SHP77 treated with DMSO at 0.1 percent for 48 hours (cell line): ENCODE results near the gene PHF24.
"Not testable (repeated sequence)": the region's sequence is repeated elsewhere in the genome, so short reads cannot be mapped to it uniquely, and the experiment has no call there.

Experiments used
- DNase-seq: peaks from one replicate; lab custom pipeline; 2025; lab: John Stamatoyannopoulos, UW

Gene PHF24

GRCh38 chr9:34997379-34997781, 39.3 kb downstream of the PHF24 start:
- no peak for DNase-seq

GRCh38 chr9:34998266-34998665, 40.2 kb downstream of the PHF24 start:
- DNase-seq: no peak

- DNase-seq: no peak
Measured at GRCh38 chr9:34999576-34999975, 41.5 kb downstream of the PHF24 start.

DNA sequence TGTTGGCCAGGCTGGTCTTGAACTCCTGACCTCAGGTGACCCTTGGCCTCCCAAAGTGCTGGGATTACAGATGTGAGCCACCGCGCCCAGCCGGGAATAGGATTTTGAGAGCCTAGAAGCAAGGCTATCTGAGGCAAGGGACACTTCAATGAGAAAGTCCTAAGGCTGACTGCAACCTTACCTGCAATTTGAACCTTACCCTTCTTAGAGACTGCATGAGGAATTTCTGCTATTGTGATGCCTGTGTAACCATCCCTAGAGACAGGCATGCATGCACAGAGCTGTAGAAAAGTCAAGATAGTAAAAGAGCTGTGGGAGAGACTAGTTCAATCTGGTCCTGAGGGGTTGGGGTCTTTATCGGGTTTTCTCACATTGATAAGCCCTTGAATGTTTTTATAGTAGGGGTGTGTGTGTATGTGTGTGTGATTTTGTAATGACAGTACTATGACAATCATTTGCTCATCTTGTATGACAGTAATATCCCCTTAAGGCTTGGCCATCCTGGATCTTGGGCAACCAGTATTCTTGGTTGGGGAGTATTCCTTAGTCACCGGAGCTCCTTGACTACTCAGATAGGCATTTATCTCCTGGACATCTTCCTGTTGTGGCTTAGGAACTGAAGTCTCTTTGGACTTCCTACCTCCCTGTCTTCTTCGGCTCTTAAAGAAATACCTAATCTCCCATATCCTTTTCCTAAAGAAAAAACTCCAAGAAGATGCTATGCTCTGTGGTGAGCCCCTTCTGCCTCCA, 42.6 kb downstream of the PHF24 start:
- no peak for DNase-seq

- no peak for DNase-seq
Measured at GRCh38 chr9:35001285-35001677, 43.2 kb downstream of the PHF24 start.

GRCh38 chr9:35001803-35002502, 43.9 kb downstream of the PHF24 start:
- DNase-seq: no peak

DNA sequence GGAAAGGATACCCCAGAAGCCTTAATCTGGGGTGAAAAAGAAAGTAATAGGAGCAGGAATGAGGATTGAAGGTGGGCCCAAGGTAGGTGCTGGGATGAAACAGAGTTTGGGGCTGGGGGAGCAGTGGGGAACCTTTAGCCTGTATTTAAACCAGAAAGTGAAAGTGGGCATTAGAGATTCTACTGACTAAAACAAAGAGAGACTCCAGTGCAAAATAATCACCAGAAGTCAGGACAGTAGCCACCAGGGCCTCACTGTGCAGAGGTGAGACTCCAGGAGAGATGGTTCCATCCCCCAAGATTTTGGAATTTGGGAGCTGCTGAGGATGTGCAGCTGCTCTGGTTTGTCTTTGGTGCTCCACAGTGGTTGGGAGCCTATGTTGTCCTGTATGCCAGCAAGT, 44.5 kb downstream of the PHF24 start:
- no peak for DNase-seq

DNA sequence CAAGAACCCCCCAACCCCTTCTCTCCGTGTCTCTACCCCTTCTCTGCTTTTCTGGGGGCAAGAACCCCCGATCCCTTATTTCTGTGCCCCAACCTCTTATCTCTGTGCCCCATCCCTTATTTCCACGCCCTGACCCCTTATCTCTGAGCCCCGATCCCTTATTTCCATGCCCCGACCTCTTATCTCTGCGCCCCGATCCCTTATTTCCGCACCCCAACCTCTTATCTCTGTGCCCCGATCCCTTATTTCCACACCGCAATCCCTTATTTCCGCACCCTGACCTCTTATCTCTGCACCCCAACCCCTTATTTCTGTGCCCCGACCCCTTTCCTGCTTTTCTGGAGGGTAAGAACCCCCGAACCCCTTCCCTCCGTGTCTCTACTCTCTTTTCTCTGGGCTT, 46.2 kb downstream of the PHF24 start:
- not testable (repeated sequence) for DNase-seq

DNA sequence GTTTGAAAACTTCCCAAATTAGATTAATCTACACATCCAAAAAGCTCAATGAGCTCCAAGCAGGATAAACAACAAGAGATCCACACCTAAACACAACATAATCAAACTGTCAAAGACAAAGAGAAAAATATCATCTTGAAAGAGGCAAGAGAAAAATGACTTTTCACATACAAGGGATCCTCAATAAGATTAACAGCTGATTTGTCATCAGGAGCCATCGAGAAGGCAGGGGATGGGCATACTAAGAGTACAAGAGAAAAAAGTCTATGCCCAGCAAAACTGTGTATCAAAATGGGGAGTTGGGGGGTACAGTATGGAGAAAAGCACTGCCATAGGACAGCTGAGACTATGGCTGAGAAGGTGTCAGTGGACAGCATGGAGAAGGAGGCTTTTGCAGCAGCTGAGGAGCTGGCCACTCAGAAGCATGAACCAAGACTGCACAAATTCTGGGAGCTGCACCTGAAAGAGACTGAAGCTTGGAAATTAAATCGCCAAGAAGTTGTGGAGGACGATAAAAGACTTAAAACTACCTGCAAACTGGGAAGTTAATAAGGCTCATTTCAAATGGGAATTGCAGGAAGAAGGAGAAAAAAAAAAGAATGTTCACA, 52.4 kb downstream of the PHF24 start:
- DNase-seq: no peak

DNA sequence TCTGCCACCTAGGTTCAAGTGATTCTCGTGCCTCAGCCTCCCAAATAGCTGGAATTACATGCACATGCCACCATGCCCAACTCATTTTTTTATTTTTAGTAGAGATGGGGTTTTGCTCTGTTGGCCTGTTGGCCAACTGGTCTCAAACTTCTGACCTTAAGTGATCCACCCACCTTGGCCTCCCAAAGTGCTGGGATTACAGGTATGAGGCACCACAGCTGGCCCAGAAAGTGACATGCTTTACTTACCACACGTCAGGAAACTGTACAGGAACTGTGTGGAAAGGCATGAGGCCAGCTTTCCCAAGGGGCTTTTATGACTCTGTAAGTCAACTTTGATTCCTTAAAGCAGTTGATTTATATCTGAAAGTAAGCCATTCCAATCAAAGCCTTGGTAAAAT, 56.4 kb downstream of the PHF24 start:
- DNase-seq: no peak

GRCh38 chr9:35023443-35023842, 65.4 kb downstream of the PHF24 start:
- not testable (repeated sequence) for DNase-seq

DNA sequence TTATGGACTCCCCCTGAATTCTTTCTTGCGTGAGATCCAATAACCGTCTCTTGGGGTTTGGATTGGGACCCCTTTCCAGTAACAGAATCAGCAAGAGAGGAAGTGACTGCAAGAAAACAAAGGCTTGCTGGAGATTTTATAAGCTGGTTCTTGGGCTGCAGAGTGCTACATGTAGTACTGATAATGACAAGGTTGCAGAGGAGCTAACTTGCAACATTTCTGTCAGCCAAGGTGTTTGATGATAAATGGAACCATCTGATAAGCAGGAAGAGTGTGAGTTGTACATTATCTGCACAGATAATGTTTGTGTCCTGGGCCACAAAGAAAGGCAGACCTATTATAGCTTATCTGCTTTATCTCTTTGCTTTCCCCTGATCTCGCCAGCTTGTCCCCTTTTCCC, 68.6 kb downstream of the PHF24 start:
- DNase-seq: no peak

DNA sequence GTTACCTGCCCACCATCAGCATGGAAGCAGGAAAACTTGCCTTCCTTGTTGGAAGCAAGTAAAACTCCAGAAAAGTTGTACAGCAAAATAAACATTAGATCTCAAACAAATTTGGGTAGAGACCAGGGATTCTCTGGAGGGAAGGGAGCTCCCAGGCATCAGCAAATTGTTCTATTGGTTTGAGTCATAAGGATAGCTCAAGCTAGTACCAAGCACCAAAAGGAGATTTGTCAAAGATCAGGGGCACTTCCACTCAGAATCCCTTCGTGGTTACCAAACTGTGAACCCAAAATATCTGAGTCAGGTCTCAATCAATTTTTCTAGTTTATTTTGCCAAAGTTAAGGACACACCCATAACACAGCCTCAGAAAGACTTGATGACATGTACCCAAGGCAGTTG, 69.3 kb downstream of the PHF24 start:
- DNase-seq: no peak

GRCh38 chr9:35027860-35028259, 69.8 kb downstream of the PHF24 start:
- no peak for DNase-seq

GRCh38 chr9:35028341-35028740, 70.3 kb downstream of the PHF24 start:
- DNase-seq: no peak

GRCh38 chr9:35029241-35029640, 71.2 kb downstream of the PHF24 start:
- no peak for DNase-seq

DNA sequence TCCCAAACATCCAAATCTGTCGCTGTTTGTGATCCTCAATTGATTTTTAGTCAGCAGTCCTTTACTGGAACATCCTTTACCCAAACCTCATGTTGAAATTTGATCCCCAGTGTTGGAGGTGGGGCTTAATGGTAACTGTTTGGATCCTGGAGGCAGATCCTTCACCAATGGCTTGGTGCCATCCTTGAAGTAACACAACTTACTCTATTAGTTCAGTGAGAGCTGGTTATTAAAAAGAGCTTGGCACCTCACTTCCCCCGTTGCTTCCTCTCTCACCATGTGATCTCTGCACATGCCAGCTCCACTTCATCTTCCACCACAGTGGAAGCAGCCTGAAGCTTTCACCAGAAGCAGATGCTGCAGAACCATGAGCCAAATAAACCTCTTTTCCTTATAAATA, 71.8 kb downstream of the PHF24 start:
- DNase-seq: no peak
